ENCODE data around the gene NAT8L. TPM values are rescaled to one million over a fixed set of nuclear protein-coding genes. Genes with fewer than 3 reads are reported as not detected.
A peak's percentile ranks its signal among the peaks of the same experiment; 100 is the strongest.

The NAT8L gene
- total and polyA plus RNA-seq, 2 of the 13 experiments (the other 11 are each of a cell fraction or from before 2014, with no cell fraction given), result 2.2 to 3.3 TPM

DNA sequence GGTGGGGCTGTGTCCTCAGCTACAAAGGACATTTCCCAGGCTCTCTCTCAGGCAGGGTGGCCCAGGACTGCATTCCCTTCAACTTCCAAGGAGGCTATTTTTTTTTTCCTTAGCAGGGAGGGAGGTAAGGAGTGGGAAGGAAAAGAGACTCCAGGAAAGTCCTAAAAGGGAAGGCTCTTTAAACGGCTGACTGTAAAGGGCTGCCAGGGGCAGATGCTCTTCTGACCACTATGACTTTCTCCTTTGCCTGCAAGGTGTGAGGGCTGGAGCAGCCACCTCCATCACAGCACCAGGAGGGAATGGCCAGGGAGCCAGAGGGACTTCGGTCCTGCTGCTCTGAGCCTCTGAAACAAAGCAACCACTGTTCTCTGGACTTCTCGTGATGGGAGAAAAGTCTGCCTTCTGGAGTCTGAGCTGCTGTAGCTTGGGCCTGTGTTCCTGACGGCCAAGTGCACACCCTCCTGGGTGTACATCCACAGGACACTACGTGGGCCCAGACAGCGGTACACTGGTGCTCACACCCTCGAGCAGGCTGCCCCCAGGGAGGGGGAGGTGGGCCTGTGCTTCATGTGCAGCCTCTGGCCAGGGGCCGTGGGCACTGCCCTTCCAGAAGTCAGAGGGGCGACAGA lies 17.9 kb downstream of the NAT8L start (continued):
- TF ChIP-seq, protein P1, sequence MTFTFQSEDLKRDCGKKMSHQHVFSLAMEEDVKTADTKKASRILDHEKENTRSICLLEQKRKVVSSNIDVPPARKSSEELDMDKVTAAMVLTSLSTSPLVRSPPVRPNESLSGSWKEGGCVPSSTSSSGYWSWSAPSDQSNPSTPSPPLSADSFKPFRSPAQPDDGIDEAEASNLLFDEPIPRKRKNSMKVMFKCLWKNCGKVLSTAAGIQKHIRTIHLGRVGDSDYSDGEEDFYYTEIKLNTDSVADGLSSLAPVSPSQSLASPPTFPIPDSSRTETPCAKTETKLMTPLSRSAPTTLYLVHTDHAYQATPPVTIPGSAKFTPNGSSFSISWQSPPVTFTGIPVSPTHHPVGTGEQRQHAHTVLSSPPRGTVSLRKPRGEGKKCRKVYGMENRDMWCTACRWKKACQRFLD (CRISPR knock-in tag; IDR thresholded peaks at IDR 0.05; ENCODE audit: borderline replicate concordance), result 0 out of 2 replicates have a peak, but pooled peaks have one; percentile 71
- no peak for TF ChIP-seq ATRX (CRISPR knock-in tag; IDR thresholded peaks at IDR 0.05; ENCODE audit: borderline replicate concordance)
- no peak for TF ChIP-seq ZNF790 (CRISPR knock-in tag; IDR thresholded peaks at IDR 0.05; ENCODE audit: borderline replicate concordance)
- TF ChIP-seq ZNF749 (CRISPR knock-in tag; IDR thresholded peaks at IDR 0.05; ENCODE audit: borderline replicate concordance), result no peak
- no peak for TF ChIP-seq TSC22D2 (CRISPR knock-in tag; IDR thresholded peaks at IDR 0.05; ENCODE audit: borderline replicate concordance)
- TF ChIP-seq HOXD1 (CRISPR knock-in tag; IDR thresholded peaks at IDR 0.05), result peak; percentile 57; the same call in 1 of the 2 replicates
- no peak for TF ChIP-seq ZNF777 (CRISPR knock-in tag; IDR thresholded peaks at IDR 0.05)
- TF ChIP-seq HNRNPL (IDR thresholded peaks at IDR 0.05; ENCODE audit: low read depth, low read length), result 0 out of 2 replicates have a peak, but pooled peaks have one; percentile 56
- TF ChIP-seq NONO (IDR thresholded peaks at IDR 0.05), result no peak
- no peak for TF ChIP-seq NONO (CRISPR knock-in tag; conservative IDR thresholded peaks at IDR 0.05)
- peak; percentile 50; the same call in 1 of the 2 replicates for TF ChIP-seq SALL2 (CRISPR knock-in tag; IDR thresholded peaks at IDR 0.05)
- TF ChIP-seq, protein P2, sequence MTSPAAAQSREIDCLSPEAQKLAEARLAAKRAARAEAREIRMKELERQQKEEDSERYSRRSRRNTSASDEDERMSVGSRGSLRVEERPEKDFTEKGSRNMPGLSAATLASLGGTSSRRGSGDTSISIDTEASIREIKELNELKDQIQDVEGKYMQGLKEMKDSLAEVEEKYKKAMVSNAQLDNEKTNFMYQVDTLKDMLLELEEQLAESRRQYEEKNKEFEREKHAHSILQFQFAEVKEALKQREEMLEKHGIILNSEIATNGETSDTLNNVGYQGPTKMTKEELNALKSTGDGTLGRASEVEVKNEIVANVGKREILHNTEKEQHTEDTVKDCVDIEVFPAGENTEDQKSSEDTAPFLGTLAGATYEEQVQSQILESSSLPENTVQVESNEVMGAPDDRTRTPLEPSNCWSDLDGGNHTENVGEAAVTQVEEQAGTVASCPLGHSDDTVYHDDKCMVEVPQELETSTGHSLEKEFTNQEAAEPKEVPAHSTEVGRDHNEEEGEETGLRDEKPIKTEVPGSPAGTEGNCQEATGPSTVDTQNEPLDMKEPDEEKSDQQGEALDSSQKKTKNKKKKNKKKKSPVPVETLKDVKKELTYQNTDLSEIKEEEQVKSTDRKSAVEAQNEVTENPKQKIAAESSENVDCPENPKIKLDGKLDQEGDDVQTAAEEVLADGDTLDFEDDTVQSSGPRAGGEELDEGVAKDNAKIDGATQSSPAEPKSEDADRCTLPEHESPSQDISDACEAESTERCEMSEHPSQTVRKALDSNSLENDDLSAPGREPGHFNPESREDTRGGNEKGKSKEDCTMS (CRISPR knock-in tag; conservative IDR thresholded peaks at IDR 0.05), result no peak
- TF ChIP-seq, protein P3, sequence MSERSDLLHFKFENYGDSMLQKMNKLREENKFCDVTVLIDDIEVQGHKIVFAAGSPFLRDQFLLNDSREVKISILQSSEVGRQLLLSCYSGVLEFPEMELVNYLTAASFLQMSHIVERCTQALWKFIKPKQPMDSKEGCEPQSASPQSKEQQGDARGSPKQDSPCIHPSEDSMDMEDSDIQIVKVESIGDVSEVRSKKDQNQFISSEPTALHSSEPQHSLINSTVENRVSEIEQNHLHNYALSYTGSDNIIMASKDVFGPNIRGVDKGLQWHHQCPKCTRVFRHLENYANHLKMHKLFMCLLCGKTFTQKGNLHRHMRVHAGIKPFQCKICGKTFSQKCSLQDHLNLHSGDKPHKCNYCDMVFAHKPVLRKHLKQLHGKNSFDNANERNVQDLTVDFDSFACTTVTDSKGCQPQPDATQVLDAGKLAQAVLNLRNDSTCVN (CRISPR knock-in tag; IDR thresholded peaks at IDR 0.05; ENCODE audit: borderline replicate concordance), result no peak
- TF ChIP-seq, protein P4, sequence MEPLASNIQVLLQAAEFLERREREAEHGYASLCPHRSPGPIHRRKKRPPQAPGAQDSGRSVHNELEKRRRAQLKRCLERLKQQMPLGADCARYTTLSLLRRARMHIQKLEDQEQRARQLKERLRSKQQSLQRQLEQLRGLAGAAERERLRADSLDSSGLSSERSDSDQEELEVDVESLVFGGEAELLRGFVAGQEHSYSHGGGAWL (CRISPR knock-in tag; IDR thresholded peaks at IDR 0.05), result no peak
- TF ChIP-seq, protein P5, sequence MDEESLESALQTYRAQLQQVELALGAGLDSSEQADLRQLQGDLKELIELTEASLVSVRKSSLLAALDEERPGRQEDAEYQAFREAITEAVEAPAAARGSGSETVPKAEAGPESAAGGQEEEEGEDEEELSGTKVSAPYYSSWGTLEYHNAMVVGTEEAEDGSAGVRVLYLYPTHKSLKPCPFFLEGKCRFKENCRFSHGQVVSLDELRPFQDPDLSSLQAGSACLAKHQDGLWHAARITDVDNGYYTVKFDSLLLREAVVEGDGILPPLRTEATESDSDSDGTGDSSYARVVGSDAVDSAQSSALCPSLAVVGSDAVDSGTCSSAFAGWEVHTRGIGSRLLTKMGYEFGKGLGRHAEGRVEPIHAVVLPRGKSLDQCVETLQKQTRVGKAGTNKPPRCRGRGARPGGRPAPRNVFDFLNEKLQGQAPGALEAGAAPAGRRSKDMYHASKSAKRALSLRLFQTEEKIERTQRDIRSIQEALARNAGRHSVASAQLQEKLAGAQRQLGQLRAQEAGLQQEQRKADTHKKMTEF (CRISPR knock-in tag; IDR thresholded peaks at IDR 0.05), result no peak; the same call in 1 of the 2 replicates
- TF ChIP-seq ZNF768 (CRISPR knock-in tag; IDR thresholded peaks at IDR 0.05), result peak; percentile 7; the same call in 1 of the 2 replicates
- TF ChIP-seq ZBTB42 (CRISPR knock-in tag; IDR thresholded peaks at IDR 0.05), result 0 out of 2 replicates have a peak, but pooled peaks have one; percentile 37
- TF ChIP-seq, protein P6, sequence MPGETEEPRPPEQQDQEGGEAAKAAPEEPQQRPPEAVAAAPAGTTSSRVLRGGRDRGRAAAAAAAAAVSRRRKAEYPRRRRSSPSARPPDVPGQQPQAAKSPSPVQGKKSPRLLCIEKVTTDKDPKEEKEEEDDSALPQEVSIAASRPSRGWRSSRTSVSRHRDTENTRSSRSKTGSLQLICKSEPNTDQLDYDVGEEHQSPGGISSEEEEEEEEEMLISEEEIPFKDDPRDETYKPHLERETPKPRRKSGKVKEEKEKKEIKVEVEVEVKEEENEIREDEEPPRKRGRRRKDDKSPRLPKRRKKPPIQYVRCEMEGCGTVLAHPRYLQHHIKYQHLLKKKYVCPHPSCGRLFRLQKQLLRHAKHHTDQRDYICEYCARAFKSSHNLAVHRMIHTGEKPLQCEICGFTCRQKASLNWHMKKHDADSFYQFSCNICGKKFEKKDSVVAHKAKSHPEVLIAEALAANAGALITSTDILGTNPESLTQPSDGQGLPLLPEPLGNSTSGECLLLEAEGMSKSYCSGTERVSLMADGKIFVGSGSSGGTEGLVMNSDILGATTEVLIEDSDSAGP (CRISPR knock-in tag; IDR thresholded peaks at IDR 0.05; ENCODE audit: borderline replicate concordance), result 0 out of 2 replicates have a peak, but pooled peaks have one; percentile 4
- TF ChIP-seq CEBPG (CRISPR knock-in tag; IDR thresholded peaks at IDR 0.05), result no peak
- no peak for TF ChIP-seq PCBP2 (optimal IDR thresholded peaks at IDR 0.05; ENCODE audit: low read depth, low read length, poor library complexity, severe bottlenecking)
- no peak for TF ChIP-seq PHB2 (IDR thresholded peaks at IDR 0.05; ENCODE audit: partially characterized antibody)
- peak; percentile 83 for TF ChIP-seq XRCC5 (optimal IDR thresholded peaks at IDR 0.05; ENCODE audit: low read length)
